HepG2 (cell line): Measurements from ENCODE around the gene PEPD. TPM values are rescaled to one million over a fixed set of nuclear protein-coding genes. Genes with fewer than 3 reads are reported as not detected.

Experiments
- AGO2 ChIP-seq: fragments of 200-400 bp; formaldehyde crosslinking; optimal IDR thresholded peaks from 2 replicates; pipeline ENCODE3; 2017; ENCODE audit warnings: mild to moderate bottlenecking, low read depth, low read length, moderate library complexity
- FOXK1 ChIP-seq: sonication (generic); formaldehyde crosslinking; IDR thresholded peaks from 2 replicates; pipeline ENCODE4 v1.4.0; 2020; ENCODE audit warnings: low read depth, missing genetic modification reagents, borderline replicate concordance
- MIER3 ChIP-seq: IDR thresholded peaks from 2 replicates; pipeline ENCODE4 v1.6.1; 2016; ENCODE audit warnings: missing compliant biosample characterization, borderline replicate concordance
- TOPORS ChIP-seq: sonication (generic); formaldehyde crosslinking; IDR thresholded peaks from 2 replicates; pipeline ENCODE4 v1.8.0; 2023; ENCODE audit warnings: mild to moderate bottlenecking, missing genetic modification reagents
- UBTF ChIP-seq: sonication (generic); formaldehyde crosslinking; IDR thresholded peaks from 2 replicates; pipeline ENCODE4 v1.4.0; 2020; ENCODE audit warnings: mild to moderate bottlenecking, missing genetic modification reagents
- XBP1 ChIP-seq: sonication (generic); formaldehyde crosslinking; IDR thresholded peaks from 2 replicates; pipeline ENCODE4 v1.5.0; 2020; ENCODE audit warnings: missing genetic modification reagents
- ZBTB26 ChIP-seq: IDR thresholded peaks from 2 replicates; pipeline ENCODE4 v1.6.1; 2016; ENCODE audit warnings: missing compliant biosample characterization, missing genetic modification reagents, borderline replicate concordance
- ZBTB37 ChIP-seq: sonication (generic); formaldehyde crosslinking; IDR thresholded peaks from 2 replicates; pipeline ENCODE4 v1.4.0; 2020; ENCODE audit warnings: mild to moderate bottlenecking, missing genetic modification reagents
- ZHX2 ChIP-seq, 2 experiments: sonication (generic) in 1 of 2; formaldehyde crosslinking in 1 of 2; IDR thresholded peaks; 2 replicates each; pipeline versions ENCODE4 v1.6.1 to v1.9.0; 2014 to 2022; ENCODE audit warnings: antibody characterized with exemption in 1 of 2, borderline replicate concordance in 1 of 2, inconsistent platforms in 1 of 2, low read depth in 1 of 2, missing genetic modification reagents in 1 of 2
- ZNF136 ChIP-seq: sonication (generic); formaldehyde crosslinking; IDR thresholded peaks from 2 replicates; pipeline ENCODE4 v1.8.1; 2022; ENCODE audit warnings: low read depth, mild to moderate bottlenecking, moderate library complexity, missing genetic modification reagents
- ZNF329 ChIP-seq: sonication (generic); formaldehyde crosslinking; IDR thresholded peaks from 2 replicates; pipeline ENCODE4 v1.9.0; 2021; ENCODE audit warnings: low read depth, mild to moderate bottlenecking, missing genetic modification reagents
- ZNF597 ChIP-seq: sonication (generic); formaldehyde crosslinking; IDR thresholded peaks from 2 replicates; pipeline ENCODE4 v1.5.0; 2020; ENCODE audit warnings: missing genetic modification reagents
- ZNF616 ChIP-seq: sonication (generic); formaldehyde crosslinking; IDR thresholded peaks from 2 replicates; pipeline ENCODE4 v1.5.0; 2020; ENCODE audit warnings: low read depth, mild to moderate bottlenecking, missing genetic modification reagents
- ZNF780A ChIP-seq: sonication (generic); formaldehyde crosslinking; IDR thresholded peaks from 2 replicates; pipeline ENCODE4 v1.8.0; 2022; ENCODE audit warnings: mild to moderate bottlenecking, missing genetic modification reagents, moderate library complexity
- polyA plus RNA-seq, 8 experiments: library from polyadenylated mRNA; depleted of rRNA in 3 of 8; stranded (reverse) in 7 of 8; unstranded in 1 of 8; fragments of >200 nt; fragmentation: Illumina TruSeq in 4 of 8; extraction: Trizol in 4 of 8; gene quantifications; 2 replicates each; pipeline versions ENCODE4 v1.2.1 to v1.2.3, GENCODE V29; 2011 to 2016; ENCODE audit warnings: low read depth in 4 of 8, missing spikeins in 1 of 8, mixed read lengths in 1 of 8; ENCODE audit not compliant: insufficient read depth in 1 of 8
- total RNA-seq, 5 experiments: library from RNA; depleted of rRNA; stranded (reverse); fragments of >200 nt; fragmentation: Illumina TruSeq; extraction: Trizol; gene quantifications; 2 replicates each; pipeline ENCODE4 v1.2.3, GENCODE V29; 2016; ENCODE audit warnings: low read depth in 1 of 5

Gene PEPD
- total and polyA plus RNA-seq, 2 of the 13 experiments (the other 11 are each of a cell fraction or from before 2014, with no cell fraction given): 60.7 to 75.1 TPM

- TF ChIP-seq XBP1 (peak; percentile 98), ZNF329 (CRISPR knock-in tag) (peak; percentile 95), ZBTB26 (CRISPR knock-in tag) (peak; percentile 84; the same call in 1 of the 2 replicates), UBTF (peak; percentile 95), ZHX2 (IDR thresholded peaks at IDR 0.05; ENCODE audit: low read depth) (peak; percentile 60), ZHX2 (CRISPR knock-in tag; IDR thresholded peaks at IDR 0.05; ENCODE audit: borderline replicate concordance) (peak; percentile 99), MIER3 (CRISPR knock-in tag) (peak; percentile 60; the same call in 1 of the 2 replicates), ZNF616 (peak; percentile 98), AGO2 (peak; percentile 70), TOPORS (peak; percentile 100), FOXK1 (CRISPR knock-in tag) (peak; percentile 74; the same call in 1 of the 2 replicates), ZBTB37 (peak; percentile 98), ZNF597 (CRISPR knock-in tag) (no peak), ZNF136 (CRISPR knock-in tag) (peak; percentile 99), ZNF780A (CRISPR knock-in tag) (peak; percentile 96; the same call in 1 of the 2 replicates)
These were observed 129.0 kb downstream of the PEPD start (continued) for GRCh38 chr19:33392341-33393285.
